ENCODE data around the gene ABRACL. TPM values are rescaled to one million over a fixed set of nuclear protein-coding genes. Genes with fewer than 3 reads are reported as not detected.

Gene ABRACL, protein sequence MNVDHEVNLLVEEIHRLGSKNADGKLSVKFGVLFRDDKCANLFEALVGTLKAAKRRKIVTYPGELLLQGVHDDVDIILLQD
- 18.9 TPM for total RNA-seq

DNA sequence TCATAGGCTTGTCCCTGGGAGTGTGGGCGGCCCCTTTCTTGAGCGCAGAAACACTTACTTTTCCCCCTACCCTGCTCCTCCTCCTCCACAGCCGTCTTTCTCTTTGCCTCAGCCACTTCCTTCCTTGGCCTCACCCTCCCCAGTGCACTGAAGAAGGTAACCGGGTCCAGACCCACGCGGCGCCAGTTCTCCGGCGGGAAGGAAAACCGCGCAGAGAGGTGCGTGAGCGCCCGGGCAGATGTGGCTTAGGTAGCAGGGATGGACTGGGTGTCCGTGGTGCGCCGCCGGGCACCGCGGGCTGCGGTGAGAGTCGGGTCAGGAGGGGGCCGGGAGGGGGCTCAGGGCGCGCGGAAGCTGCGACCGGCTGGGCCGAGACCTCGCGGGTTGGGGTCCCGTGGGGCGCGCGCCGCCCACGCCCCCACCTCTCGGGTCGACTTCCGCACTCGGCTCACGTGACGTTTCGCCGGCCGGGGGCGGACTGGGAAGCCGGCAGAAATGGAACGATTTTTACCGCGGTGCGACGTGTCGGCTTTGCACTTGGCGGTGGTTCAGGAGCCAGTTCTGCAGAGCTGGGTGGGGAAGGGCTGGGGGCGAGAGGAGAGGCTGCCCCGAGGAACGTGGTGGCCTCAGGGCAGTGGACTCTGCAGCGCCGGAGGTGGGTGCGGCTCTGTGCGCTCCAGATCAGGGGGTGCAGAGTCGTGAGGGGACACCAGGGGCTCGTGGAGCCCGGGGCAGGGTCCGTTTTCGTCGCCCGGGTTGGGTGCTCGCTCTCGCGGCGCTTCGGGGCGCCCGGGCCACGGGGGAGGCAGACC is at the start of gene ABRACL:
TSS of gene ABRACL (plus strand) at position 88 of the 812 bp plus-strand sequence. CDS start 5,416 bp downstream, outside the sequence.

DNA sequence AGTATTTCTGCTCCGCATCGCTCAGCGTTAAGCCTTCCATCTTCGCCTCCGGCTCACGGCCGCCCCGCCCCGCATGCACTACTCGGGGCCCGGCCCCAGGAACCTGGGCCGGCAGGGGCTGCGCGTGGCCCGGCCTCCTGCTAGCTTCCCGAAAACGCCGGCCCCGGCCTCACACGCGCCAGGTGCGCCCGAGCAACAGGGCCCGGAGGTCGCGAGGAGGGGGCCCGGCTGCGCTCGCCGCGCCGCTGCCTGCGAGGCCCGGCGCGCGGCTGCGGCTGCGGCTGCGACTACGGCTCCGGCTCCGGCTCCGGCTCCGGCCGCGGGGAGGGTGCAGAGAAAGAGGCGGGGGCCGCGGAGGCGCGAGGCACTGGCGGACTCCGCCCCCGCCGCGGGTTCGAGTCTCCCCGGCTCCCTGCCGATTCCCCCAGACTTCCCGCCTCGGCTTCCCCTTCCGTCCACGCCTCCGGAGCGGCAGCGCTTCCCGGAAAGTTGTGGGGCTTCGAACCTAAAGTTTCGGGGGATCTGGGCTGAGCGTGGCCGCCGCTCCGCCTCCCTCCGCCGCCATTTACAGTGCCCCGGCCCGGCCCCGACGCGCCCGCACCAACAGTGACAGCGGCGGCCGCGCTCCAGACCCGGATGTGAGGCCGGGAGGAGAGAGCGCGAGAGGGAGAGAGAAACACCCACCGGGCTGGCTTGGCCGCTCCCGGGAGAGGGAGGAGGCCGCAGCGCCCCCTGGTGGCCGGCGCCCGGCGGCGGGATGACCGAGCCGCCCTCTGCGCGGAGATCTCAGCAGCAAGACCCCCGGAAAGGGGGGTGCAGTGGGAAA is 40.7 kb upstream of the ABRACL start, which contains the start of gene REPS1:
TSS of gene REPS1 (minus strand) at position 611 of the 826 bp plus-strand sequence. CDS start at position 40, 571 bp downstream.

Other genes starting within 250 kb of the ABRACL start
- gene ECT2L, start 232.7 kb upstream of the ABRACL start, total RNA-seq, result 1.2 TPM
- gene REPS1, start 40.5 kb upstream of the ABRACL start, total RNA-seq, result 107 TPM
- gene HECA, start 106.3 kb downstream of the ABRACL start, total RNA-seq, result 46.1 TPM

Measured in diencephalon (tissue), 1 donor.